NCI-H1105 (cell line): Measurements from ENCODE around the gene RESP18.

Experiments
- DNase-seq: peaks from one replicate; lab custom pipeline; 2025; lab: John Stamatoyannopoulos, UW

RESP18 gene

GRCh38 chr2:219332542-219332941 lies at the start of gene RESP18:
Gene RESP18 (minus strand): TSS chr2:219332744.
- DNase-seq = no peak

- DNase-seq = no peak
Observed at GRCh38 chr2:219381448-219381847, 48.9 kb upstream of the RESP18 start.

- no peak for DNase-seq
Observed at GRCh38 chr2:219380926-219381325, 48.4 kb upstream of the RESP18 start.

GRCh38 chr2:219378163-219378851 lies 45.8 kb upstream of the RESP18 start:
- no peak for DNase-seq

GRCh38 chr2:219369447-219369861 lies 36.9 kb upstream of the RESP18 start:
- peak; percentile 5 for DNase-seq

- DNase-seq = no peak
Observed at GRCh38 chr2:219368690-219369191, 36.2 kb upstream of the RESP18 start.

- no peak for DNase-seq
Observed at GRCh38 chr2:219362524-219363164, 30.1 kb upstream of the RESP18 start.

- no peak for DNase-seq
Observed at GRCh38 chr2:219362072-219362471, 29.5 kb upstream of the RESP18 start.

- peak; percentile 10 for DNase-seq
Observed at GRCh38 chr2:219358170-219359075, 25.9 kb upstream of the RESP18 start.

- DNase-seq = no peak
Observed at GRCh38 chr2:219356834-219357233, 24.3 kb upstream of the RESP18 start.

GRCh38 chr2:219354582-219354981 lies 22.0 kb upstream of the RESP18 start:
- DNase-seq = no peak

- DNase-seq = no peak
Observed at GRCh38 chr2:219353129-219353528, 20.6 kb upstream of the RESP18 start.

GRCh38 chr2:219352448-219353023 lies 20.0 kb upstream of the RESP18 start:
- peak; percentile 38 for DNase-seq

- DNase-seq = no peak
Observed at GRCh38 chr2:219350710-219351221, 18.2 kb upstream of the RESP18 start.

- no peak for DNase-seq
Observed at GRCh38 chr2:219350215-219350614, 17.7 kb upstream of the RESP18 start.

- peak; percentile 30 for DNase-seq
Observed at GRCh38 chr2:219344751-219345430, 12.3 kb upstream of the RESP18 start.

GRCh38 chr2:219335373-219335786 lies 2.8 kb upstream of the RESP18 start:
- peak; percentile 32 for DNase-seq

- DNase-seq = no peak
Observed at GRCh38 chr2:219334076-219334475, 1.5 kb upstream of the RESP18 start.

GRCh38 chr2:219331560-219332213 lies 857 bp downstream of the RESP18 start:
- no peak for DNase-seq

GRCh38 chr2:219327719-219328118 lies 4.8 kb downstream of the RESP18 start:
- DNase-seq = no peak
